Kidney epithelial cell (primary cell): Measurements from ENCODE around the gene ALX4. TPM values are rescaled to one million over a fixed set of nuclear protein-coding genes. Genes with fewer than 3 reads are reported as not detected.
A peak's percentile ranks its signal among the peaks of the same experiment; 100 is the strongest.

ENCODE experiments used
- DNase-seq: peaks from one replicate; pipeline ENCODE4 v3.0.0-alpha.2; 2010; ENCODE audit warnings: low read depth
- H3K27me3 ChIP-seq: 2 replicates; pipeline ENCODE4 v1.6.0; 2011; ENCODE audit warnings: low read length; ENCODE audit not compliant: control insufficient read depth, insufficient read depth
- H3K36me3 ChIP-seq: 2 replicates; pipeline ENCODE4 v1.5.1; 2011; ENCODE audit warnings: low read length; ENCODE audit not compliant: control insufficient read depth, insufficient read depth
- H3K4me3 ChIP-seq: 2 replicates; pipeline ENCODE4 v1.5.1; 2011; ENCODE audit warnings: low read depth, mild to moderate bottlenecking, control low read depth, low read length
- CTCF ChIP-seq: IDR thresholded peaks from 2 replicates; pipeline ENCODE4 v1.5.1; 2011; ENCODE audit warnings: mild to moderate bottlenecking, moderate library complexity, low read length, control low read depth, inconsistent platforms; ENCODE audit not compliant: insufficient read depth, poor library complexity, severe bottlenecking
- total RNA-seq: library from RNA; depleted of rRNA; stranded (reverse); fragments of >200 nt; gene quantifications from 2 replicates; pipeline ENCODE4 v1.2.3, GENCODE V29; 2015

The ALX4 gene
- total RNA-seq, 1 donor from 2014 or later, result not detected

GRCh38 chr11:44351898-44352498, 42.1 kb upstream of the ALX4 start:
- H3K36me3 ChIP-seq, result no peaks in the 10 kb centered on the region
- no peak for DNase-seq
- H3K4me3 ChIP-seq, result no peak overlapping the region
- TF ChIP-seq CTCF, result peak; percentile 16
- no peaks in the 10 kb centered on the region for H3K27me3 ChIP-seq

DNA sequence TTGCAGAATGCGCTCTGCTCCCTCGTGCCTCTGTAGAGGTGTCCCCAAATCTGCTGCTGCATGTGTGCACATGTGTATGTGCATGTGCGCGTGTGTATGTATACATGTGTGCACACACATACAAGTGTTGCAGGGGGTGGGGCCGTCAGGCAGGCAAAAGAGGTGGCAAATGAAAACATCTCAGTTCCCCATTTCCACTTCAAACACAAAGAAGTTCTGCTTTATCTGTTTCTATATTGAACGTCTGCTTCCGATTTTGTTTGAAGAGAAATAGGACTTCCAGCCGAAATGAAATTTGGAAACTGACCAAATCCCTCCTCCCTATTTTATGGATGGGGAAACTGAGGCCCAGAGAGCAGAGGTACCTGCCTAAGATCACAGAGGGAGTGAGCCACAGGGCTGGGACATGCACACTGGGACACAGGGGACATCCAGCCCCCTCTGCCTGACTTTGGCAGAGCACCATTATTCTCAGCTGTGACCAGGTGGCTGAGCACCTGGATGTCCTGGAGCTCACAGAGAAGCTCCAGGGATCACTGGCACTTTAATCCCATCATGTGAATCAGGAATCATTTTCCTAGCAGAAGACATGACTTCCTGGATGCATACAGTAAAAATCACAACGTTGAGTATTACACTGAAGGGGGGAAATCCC, 41.2 kb upstream of the ALX4 start:
- no peak for DNase-seq
- no peak overlapping the region for H3K4me3 ChIP-seq
- H3K36me3 ChIP-seq, result no peaks in the 10 kb centered on the region
- H3K27me3 ChIP-seq, result peaks cover 2% of the 10 kb centered on the region
- TF ChIP-seq CTCF, result no peak

- H3K36me3 ChIP-seq, result no peaks in the 10 kb centered on the region
- TF ChIP-seq CTCF, result no peak
- no peak for DNase-seq
- peaks cover 4% of the 10 kb centered on the region for H3K27me3 ChIP-seq
- no peak overlapping the region for H3K4me3 ChIP-seq
These were observed 39.4 kb upstream of the ALX4 start for GRCh38 chr11:44349328-44349727.

DNA sequence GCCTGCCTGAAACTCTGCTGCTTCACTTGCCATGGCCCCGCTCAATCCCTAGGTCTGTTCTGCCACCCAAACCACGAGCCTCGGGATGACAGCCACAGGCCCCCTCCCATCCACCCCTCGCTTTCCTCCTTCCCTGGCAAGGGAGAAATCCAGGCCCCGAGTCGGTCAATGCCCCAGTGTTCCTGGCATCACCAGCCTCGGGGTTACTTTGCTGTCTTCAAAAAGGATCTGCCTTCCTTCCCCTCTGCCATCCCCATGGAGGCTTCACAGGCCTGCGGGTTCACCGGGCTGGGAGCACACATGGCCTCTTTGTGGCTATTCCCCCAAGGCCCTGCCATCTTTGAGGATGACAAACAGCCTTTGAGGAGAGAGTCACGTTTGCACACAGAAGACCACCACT, 38.8 kb upstream of the ALX4 start:
- Histone ChIP-seq H3K36me3 (no peaks in the 10 kb centered on the region), H3K4me3 (no peak overlapping the region), H3K27me3 (peaks cover 4% of the 10 kb centered on the region)
- DNase-seq, result no peak
- no peak for TF ChIP-seq CTCF

DNA sequence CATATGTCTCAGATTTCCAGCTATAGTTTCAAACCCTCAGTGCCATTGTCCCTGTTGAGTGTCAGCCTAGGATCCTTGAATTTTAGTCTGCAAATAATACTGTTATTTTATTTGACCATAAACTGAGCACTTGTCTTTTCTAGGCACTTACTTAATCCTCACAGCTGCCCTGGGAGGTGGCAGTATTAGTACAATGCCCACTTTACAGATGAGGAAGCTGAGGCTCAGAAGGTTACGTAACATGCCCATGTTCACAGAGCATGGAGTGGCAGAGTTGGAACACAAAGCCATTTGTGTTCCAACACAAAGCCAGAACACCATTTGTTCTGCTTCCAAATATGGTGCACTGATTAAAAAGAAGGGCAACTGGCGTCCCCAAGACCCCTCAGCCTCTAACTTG, 38.2 kb upstream of the ALX4 start:
- Histone ChIP-seq H3K27me3 (peaks cover 4% of the 10 kb centered on the region), H3K36me3 (no peaks in the 10 kb centered on the region), H3K4me3 (no peak overlapping the region)
- DNase-seq, result no peak
- TF ChIP-seq CTCF, result no peak

GRCh38 chr11:44347538-44347937, 37.6 kb upstream of the ALX4 start:
- Histone ChIP-seq H3K4me3 (no peak overlapping the region), H3K27me3 (peaks cover 4% of the 10 kb centered on the region), H3K36me3 (no peaks in the 10 kb centered on the region)
- no peak for DNase-seq
- no peak for TF ChIP-seq CTCF
